HG02763 (cell line): Measurements from ENCODE around the gene DAGLB.
"Not testable (repeated sequence)": the region's sequence is repeated elsewhere in the genome, so short reads cannot be mapped to it uniquely, and the experiment has no call there.

Experiments
- ATAC-seq: cut with Tn5 transposase; IDR thresholded peaks from one replicate; pipeline ENCODE4 v1.9.1; 2021; ENCODE audit warnings: mild to moderate bottlenecking, moderate library complexity; ENCODE audit not compliant: unreplicated experiment

DAGLB gene

GRCh38 chr7:6379886-6380285 lies 67.9 kb downstream of the DAGLB start:
- ATAC-seq = no peak

GRCh38 chr7:6378556-6378955 lies 69.2 kb downstream of the DAGLB start:
- ATAC-seq = not testable (repeated sequence)

- no peak for ATAC-seq
Observed at GRCh38 chr7:6376820-6377219, 70.9 kb downstream of the DAGLB start.

GRCh38 chr7:6375348-6376101 lies 72.2 kb downstream of the DAGLB start:
- ATAC-seq = no peak

GRCh38 chr7:6367701-6368211 lies 80.0 kb downstream of the DAGLB start:
- ATAC-seq = no peak

GRCh38 chr7:6365451-6365850 lies 82.3 kb downstream of the DAGLB start:
- ATAC-seq = no peak

GRCh38 chr7:6360841-6361240 lies 86.9 kb downstream of the DAGLB start:
- ATAC-seq = no peak

- ATAC-seq = no peak
Observed at GRCh38 chr7:6359734-6360133, 88.0 kb downstream of the DAGLB start.
